CD4-positive, alpha-beta T cell treated with Interleukin-12 subunit alpha and Interleukin-12 subunit beta, for 1 hour (primary cell): ENCODE measurements around the gene UAP1.
A peak's percentile ranks its signal among the peaks of the same experiment; 100 is the strongest.

Experiments used
- DNase-seq: peaks from one replicate; pipeline ENCODE4 v3.0.0-alpha.2; 2020

The UAP1 gene

DNA sequence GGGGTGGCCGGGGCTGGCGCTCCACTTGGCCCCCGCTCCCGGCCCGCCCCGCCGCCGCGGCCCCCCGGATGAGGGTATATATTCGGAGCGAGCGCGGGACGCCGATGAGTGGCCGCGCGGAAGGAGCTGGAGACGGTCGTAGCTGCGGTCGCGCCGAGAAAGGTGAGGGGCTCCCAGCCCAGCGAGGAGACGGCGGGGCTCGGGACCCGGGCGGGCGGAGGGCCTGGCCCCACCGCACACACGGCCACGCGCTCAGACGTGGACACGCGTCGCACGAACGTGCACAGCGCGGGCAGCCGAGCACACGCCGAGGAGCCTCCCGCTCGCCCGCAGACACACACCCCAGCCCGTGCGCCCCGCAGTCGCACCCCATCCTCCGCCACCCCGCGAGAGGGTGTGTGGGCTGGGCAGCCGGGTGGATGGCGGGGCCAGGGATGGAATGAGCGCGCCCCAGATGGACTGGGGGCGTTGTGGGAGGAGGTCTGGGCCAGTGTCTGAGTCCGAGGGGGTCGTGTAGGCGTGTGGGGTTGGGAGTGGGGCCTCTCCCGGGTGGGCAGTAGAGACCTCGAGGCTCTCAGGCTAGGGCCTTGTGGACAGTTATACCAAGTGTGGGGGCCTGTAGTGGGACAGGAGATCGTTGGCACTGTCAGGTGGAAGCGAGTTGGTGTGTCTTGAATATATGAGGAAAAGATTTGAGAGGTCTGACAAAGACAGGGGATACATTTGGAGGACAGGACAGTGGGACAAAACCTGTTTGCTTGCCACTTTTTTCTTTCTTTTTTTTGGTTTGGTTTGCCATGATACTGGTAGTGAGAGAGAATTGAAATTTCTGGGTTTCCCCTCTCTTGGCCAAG lies at the start of gene UAP1:
Gene UAP1 (plus strand): TSS at position 107 of the 854 bp plus-strand sequence. CDS start 4,347 bp downstream, outside the sequence.
- no peak for DNase-seq

DNA sequence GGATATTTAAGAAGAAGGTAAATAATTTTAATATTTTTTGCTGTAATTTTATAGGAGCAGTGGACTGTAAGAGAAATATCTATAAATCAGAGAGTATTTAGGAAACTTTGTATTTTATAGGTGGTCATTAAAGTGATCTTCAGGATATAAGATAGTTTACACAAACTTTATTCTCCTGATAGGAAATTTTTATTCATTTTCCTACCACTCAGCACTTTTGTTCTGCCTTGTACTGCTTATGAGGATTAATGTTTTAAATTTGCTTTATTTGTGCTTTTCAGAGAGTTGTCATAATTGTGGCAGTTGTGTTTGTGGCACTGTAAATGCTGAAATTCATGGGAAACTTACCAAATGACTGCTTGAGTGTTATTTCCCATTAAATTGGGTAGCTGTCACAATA lies 34.2 kb upstream of the UAP1 start:
- DNase-seq = no peak

- DNase-seq = no peak
Observed at GRCh38 chr1:162530307-162530987, 31.1 kb upstream of the UAP1 start.

DNA sequence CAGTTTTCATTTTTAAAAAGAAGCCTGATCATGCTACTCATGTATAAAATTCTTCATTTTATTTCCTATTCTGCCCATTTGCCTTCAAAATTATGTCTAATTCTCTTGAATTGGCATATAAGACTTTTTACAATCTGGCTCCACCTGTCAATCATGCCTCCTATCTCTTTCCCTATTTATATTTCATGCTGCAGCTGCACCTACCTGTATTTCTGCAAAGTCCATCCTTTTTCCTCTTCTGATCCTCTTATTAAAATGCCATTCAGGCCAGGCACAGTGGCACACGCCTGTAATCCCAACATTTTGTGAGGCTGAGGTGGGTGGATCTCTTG lies 30.6 kb upstream of the UAP1 start:
- DNase-seq = no peak

GRCh38 chr1:162535501-162535900 lies 26.0 kb upstream of the UAP1 start:
- DNase-seq = no peak

DNA sequence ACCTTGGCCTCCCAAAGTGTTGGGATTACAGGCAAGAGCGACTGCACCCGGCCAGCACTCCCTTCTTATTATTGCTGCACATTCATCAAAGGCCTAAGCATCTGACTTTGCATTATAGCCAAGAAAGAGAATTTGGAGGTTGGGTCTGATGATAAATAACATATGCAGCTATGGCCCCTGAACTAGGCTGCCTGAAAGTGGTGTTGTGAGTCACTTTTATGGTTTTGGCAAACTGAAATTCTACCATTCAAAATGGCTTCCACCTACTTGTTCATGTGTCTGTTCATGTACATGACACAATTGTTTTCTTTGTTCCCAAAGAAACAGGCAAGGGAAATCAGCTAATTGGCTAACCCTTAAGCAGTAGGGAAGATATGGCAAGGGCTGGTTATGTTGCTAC lies 25.0 kb upstream of the UAP1 start:
- no peak for DNase-seq

- DNase-seq = no peak
Observed at GRCh38 chr1:162537216-162537615, 24.3 kb upstream of the UAP1 start.

DNA sequence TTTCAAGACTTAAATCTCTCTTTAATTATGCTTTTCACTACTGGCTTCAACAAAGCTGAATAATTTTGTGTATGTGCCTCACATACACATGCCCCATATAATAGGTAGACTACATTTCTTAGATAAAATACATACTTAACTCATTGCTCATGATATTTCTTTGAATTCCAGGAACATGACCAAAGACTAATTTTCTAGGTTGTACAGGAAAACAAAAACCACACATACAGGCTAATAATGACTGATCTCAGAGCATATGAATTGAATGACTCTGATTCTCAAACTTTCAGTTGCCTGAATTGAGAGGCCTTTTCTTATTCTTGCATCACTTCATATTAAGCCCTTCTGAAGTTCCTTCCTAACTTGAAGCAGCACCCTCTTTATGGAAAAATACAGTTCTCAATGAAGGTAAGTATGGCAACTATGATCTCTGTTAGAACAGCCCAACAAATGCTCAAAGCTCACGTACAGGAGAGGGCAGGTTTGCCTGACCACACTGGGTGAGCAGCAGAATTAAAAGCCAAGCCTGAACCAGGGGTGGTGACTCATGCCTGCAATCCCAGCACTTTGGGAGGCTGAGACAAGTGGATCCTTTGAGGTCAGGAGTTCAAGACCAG lies 22.6 kb upstream of the UAP1 start:
- DNase-seq = no peak

DNA sequence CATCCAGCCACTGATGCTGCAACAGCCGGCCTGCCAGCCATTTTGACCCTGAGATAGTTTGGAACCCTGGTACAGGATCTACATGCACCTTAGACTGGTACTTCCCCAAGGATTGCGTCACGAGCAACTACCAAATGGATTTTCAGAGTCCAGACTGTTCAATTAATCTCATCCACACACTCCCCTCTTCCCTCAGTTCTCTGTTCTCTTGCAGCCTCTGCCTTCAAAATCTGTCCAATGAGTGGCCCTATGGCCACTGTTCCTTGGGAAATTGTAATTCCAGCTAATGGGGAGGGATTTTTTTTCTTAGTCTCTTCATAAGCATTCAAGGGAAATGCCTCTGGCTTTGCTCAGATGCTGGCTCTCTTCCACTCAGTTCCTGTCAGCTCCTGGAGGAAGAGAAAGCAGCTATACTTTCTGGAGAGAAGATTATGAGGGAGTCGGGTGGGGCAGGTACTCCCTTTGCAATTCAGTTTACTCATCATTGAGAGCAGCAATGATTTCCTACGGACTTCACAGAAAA lies 19.8 kb upstream of the UAP1 start:
- DNase-seq = no peak

DNA sequence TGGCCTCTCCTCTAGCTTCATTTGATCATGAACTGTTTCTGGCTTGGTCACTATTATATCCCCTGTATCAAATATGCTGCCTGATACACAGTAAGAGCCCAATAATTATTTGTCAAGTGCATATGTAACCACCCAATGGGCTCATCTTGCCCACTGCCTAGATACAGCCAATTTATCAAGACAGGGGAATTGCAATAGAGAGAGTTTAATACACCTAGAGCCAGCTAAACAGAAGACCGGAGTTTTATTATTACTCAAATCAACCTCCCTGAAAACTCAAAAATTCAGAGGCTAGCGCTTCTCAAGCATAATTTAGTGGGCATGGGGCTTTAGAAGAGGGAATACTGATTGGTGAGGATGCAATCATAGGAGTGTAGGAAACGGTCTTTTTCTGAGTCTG lies 18.3 kb upstream of the UAP1 start:
- no peak for DNase-seq

DNA sequence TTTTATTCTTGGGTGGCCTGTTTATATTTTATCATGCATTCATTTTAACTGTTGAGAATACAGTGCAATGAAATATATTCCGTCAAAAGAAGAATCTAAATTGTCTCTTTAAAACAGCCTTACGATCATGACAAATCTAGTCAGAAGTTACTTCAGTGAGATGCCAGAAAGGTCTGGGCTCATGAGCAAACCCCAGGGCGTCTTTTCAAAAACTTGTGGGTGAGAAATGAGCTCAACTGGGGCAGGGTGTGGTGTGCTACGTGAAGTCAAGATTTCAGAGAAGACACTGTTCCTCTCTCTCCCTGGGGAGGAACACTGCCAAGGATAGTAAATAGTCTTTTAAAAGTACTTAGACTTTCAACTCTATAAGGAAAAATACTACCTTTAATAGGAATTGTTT lies 13.4 kb upstream of the UAP1 start:
- DNase-seq = peak; percentile 33

- DNase-seq = no peak
Observed at GRCh38 chr1:162549001-162549400, 12.5 kb upstream of the UAP1 start.

GRCh38 chr1:162550925-162551324 lies 10.6 kb upstream of the UAP1 start:
- DNase-seq = no peak

DNA sequence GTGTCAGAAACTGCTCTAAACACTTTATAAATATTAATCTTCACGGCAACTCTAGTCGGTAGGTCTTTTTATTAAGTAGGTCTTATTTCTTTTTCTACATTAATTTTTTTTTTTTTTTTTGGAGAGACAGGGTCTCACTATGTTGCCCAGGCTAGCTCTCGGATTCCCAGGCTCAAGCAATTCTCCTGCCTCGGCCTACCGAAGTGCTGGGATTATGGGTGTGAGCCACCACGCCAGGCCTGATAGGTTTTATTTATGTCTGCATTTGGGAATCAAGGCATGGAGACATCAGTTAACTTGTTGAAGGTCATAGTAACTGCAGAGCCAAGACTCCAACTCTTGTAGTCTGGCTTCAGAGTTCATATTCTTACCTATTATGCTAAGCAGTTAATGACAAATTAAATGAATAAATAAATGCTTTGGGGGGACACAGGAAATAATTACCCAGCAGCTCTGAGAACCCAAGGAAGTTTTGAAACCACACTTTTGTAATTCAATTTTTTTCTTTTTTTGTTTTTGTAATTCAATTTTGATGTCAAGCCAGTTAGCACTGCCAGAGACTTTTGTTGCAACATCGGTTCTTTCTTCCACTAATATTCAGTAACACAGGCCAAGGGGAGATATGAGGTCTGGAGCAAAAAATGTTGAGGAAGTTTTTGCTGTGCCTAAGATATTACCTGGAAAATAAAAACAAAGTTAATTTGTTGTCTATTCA lies 9.4 kb upstream of the UAP1 start:
- no peak for DNase-seq

DNA sequence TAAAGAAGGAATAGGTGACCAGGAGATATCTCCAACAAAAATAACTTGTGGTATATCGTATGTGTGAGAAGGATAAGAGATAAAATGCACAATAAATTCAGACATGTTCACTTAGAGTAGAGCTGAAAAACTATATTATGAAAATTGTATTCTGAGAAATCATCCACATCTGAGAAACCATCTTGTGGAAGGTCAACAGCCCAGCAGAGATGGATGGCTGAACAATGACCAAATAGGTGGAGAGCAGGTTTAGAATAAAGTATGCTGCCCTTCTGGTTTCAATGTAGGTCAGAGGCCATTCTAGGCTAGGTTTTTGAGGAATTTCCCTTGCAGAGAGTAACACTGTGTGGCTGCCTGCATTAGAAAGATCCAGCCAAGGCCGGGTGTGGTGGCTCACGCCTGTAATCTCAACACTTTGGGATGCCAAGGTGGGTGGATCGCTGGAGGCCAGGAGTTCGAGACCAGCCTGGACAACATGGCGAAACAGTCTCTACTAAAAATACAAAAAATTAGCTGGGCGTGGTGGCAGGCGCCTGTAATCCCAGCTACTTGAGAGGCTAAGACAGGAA lies 8.8 kb upstream of the UAP1 start:
- DNase-seq = no peak

DNA sequence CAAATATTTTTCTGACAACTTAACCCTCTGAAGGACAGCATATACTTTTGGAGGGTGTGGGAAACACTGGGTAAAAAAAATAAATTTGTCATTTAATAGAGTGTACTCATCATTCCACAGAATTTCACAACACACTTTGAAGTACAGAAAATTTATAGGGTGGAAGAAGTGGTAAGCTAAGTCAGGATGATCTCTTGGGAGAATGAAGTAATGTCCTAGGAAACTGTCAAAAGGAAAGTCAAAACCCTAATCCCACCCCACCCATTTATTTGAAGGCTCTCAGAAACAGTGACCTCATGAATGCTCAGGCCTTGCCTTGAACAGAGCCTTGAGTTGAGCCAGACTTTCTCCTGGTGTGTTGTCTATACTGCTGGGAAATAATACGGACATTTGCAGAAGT lies 7.3 kb upstream of the UAP1 start:
- DNase-seq = no peak

DNA sequence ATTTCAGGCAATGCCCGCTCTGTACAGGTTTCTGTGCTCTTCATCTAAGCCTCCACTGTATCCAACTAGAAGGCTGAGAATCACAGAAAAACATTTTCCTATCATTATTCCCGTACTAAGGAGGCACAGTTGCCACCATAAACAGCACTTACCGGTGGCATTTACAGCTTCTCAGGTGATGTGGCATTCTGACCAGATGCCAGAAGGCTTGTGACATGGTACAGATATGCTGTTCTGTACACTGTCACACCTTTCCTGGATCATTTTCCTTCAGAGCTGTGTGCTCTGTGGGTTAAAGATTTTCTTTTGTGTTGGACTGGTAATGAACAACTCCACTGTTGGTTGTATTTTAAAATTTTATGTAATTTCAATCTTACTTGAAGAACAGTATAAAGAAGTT lies 4.0 kb upstream of the UAP1 start:
- DNase-seq = no peak

DNA sequence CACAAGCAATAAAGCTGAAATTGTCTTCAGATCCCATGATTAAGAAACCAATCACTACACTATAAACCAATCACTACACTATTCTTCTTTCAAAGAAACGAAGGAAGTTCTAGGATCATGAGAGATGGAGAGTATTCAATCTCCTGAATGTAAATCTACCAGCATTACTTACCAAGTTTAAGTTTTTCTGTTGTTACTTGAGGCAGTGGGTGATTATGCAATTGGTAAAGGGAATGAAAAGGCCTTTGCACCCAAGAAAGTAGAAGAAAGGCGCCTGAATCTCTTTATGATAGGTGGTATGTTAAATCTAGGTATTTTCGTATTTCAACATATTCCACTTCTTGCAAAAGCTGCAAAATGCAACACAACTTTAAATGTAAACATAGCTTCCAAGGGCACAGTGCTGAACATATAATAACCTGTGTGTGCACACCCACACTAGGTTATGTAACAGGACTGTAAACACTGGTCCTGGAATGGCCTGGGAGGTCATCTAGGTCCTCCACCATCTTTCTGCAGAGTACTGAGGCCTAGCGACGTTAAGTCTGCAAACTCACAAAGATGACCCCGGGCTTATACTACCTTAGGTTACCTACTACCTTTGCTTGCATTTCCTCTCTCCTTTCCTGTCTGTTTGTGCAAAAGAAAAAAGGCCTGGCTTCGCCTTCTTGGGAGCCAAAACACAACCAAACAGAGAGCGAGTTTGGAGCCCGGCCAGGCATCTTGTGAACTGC lies 1.1 kb upstream of the UAP1 start:
- peak; percentile 7 for DNase-seq

DNA sequence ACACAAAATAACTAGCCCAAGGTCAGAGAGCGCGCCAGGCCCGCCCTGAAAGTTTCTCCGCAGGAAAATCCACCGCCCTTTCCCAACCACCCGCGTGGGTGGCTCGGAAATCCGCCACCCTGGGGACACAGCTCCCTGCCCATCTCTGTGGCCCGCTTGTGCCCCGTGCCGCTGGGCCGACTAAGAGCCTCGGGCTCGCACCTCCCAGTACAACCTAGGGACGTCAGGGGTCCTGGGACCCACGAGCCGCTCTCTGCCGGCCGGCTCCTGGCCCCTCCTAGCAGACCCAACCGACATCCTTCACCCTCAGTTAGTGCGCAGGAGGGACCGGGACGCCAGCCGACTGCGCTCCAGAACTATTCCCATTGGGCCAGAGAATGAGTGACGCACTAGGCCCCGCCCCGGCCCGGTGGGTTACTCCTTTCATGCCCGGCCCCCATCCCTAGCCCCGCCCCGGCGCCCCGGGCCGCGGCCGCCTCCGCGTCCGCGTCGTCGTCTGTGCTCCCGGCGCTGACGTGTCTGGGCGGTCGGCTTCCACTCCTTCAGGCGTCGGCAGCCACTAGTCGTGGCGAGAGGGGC lies 396 bp upstream of the UAP1 start:
- peak; percentile 98 for DNase-seq

GRCh38 chr1:162562470-162562828 lies 927 bp downstream of the UAP1 start:
- DNase-seq = no peak

DNA sequence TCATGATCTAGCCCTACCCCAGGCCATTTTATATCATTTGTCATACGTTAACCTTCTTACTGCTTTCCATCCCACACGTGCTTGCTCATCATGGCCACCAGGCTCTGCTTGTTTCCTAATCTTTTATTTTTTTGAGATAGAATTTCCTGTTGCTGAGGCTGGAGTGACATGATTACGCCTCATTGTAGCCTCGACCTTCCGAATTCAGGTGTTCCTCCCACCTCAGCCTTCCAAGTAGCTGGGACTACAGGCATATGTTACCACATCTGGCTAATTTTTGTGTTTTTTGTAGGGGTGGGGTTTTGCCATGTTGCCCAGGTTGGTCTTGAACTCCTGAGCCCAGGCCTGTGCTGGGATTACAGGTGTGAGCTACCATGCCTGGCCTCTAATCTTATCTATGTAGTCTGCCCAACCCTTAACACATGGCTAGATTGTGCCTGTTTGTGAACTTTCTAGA lies 3.3 kb downstream of the UAP1 start:
- DNase-seq = no peak

DNA sequence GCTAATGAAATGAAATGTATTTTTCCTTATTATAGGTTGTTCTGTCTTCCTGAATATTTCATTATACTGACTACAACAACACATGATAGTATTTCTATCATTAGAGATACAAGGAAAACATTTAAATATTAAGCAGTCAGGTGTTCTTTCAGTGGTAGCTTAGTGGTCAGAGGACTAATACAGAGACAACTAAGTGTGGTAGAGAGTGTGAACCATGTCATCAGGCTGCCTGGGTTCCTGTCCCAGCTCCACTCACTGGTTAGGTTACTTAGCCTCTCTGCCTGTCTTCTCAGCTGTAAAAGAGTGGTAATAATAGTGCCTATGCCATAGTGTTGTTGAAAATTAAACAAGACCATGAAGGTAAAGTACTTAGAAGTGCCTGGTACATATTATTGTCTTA lies 3.9 kb downstream of the UAP1 start:
- no peak for DNase-seq
